Activated CD4-positive, alpha-beta T cell treated with anti-CD3 and anti-CD28 coated beads, Interleukin-2, amount 50 U/mL, for 4 hours (primary cell): ENCODE measurements around the gene SP1.
"Not testable (repeated sequence)": the region's sequence is repeated elsewhere in the genome, so short reads cannot be mapped to it uniquely, and the experiment has no call there.

Source experiments
- DNase-seq, 2 experiments: peaks; one replicate each; pipeline ENCODE4 v3.0.0-alpha.2; 2020

The SP1 gene

DNA sequence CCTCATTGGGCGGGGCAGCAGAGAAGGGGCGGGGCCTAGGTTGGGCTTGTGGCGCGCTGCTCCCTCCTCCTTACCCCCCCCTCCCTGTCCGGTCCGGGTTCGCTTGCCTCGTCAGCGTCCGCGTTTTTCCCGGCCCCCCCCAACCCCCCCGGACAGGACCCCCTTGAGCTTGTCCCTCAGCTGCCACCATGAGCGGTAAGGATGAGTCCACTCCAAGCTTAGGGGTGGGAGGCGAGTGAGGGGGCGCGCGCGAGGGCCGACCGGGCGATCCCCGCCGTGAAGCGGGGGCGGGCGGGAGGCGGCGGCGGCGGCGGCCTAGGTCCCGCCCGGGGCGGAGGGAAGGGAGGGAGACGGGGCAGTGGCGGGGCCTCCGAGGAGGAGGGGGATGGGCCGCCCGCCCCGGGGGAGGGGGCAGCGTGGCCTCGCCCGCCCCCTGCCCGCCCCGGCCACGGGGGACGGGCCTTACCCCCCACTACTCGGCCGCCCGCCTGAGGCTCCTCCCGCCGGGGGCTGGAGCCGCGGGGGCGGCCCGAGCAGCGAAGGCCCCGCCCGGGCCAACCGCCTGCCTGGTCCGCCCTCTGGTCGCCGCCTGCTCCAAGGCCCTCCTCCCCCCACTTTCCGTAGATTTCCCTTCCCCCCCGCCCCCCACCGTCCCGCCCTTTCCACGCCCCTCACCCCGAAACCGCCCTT lies at the start of gene SP1:
SP1 (plus strand) TSS at position 73 of the 690 bp plus-strand sequence; CDS start at position 189, 116 bp downstream.
- DNase-seq = peak; percentile 99 to 100

DNA sequence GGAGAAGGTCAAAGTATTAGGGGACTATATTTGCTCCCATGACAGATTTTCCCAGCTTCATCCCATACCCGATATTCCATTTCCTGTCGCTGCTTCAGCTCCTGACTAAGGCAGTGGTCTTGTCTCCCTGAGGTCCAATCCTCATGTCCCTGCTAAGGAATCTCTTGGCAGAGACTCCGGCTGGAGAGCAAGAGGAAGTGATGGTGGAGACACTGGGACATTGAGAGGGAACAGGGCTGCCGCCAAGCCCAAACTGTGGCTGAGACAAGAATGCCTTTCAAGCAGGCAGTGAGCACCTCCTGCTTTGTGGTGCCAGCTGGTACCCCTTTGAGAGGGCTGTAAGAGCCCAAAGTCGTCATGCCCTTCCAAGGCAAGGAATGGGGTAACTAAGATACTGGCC lies 49.3 kb upstream of the SP1 start:
- no peak for DNase-seq

- DNase-seq = not testable (repeated sequence)
These were observed 47.6 kb upstream of the SP1 start for GRCh38 chr12:53332339-53332738.

- no peak for DNase-seq
These were observed 47.2 kb upstream of the SP1 start for GRCh38 chr12:53332744-53333143.

DNA sequence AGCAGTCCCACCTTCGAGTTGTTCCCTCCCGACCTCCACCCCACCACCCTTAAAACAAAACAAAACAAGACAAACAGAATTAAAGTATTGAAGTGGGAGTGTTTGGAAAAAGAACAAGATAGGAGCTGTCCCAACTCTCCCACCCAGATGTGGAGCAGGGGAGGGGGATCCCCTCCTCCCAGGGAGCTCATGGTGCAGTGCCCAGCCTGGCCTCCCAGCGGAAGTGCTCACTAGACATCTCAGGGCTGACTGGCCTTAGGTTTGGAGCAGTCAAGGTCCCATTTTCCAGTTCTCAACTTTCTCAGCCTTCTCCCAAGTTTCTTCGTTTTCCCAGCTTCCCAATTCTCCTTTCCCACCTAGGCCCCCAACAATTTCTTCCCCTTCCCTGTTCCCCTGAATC lies 46.7 kb upstream of the SP1 start:
- DNase-seq = no peak

- DNase-seq = no peak
These were observed 46.1 kb upstream of the SP1 start for GRCh38 chr12:53333845-53334244.

GRCh38 chr12:53334822-53335221 lies 45.2 kb upstream of the SP1 start:
- DNase-seq = no peak

DNA sequence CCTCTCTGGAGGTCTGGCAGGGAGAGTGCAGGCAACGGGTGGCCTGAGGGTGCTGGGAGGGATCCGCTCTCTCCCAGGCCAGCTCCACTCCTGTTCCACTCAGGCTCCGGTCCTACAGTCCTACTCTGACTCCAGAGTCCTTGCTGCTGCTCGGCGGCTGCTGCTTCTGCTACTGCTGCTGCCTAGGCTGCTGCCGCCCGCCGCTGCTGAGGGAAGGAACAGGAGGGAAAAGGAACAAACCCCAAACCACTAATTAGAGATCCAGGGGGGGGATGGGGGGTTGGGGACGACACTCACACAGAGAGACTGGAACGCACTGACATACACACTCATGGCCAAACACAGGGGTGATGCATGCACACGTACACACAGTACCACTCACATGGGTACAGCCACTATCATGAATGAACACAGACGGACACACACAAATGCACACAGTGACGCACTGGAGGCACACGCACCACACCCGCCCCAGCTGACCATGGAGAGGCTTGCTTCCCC lies 43.7 kb upstream of the SP1 start, which contains the start of gene SP7:
SP7 (minus strand) TSS at position 174 of the 501 bp plus-strand sequence. CDS start 708 bp downstream, outside the sequence.
- DNase-seq = no peak

GRCh38 chr12:53338017-53338416 lies 42.0 kb upstream of the SP1 start:
- DNase-seq = no peak

GRCh38 chr12:53338916-53339315 lies 41.1 kb upstream of the SP1 start:
- no peak for DNase-seq

DNA sequence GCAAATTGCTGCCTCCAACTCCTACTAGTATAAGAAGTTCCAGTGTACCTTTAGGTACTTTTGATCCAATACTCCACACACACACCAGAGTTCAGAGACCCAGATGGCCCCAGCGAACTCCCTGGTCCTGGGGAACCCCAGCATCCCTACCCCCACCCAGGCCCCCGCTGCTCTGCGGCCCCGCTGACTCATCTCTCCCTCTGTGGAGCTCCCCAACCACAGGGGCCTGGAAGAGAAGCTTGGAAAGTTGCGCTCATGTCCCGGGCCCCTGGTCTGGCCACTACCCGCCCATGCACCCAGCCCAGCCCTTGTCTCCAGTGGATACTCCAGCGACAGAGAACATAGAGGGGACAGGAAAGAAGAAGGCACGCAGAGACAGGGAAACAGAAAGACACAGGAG lies 39.6 kb upstream of the SP1 start:
- no peak for DNase-seq

DNA sequence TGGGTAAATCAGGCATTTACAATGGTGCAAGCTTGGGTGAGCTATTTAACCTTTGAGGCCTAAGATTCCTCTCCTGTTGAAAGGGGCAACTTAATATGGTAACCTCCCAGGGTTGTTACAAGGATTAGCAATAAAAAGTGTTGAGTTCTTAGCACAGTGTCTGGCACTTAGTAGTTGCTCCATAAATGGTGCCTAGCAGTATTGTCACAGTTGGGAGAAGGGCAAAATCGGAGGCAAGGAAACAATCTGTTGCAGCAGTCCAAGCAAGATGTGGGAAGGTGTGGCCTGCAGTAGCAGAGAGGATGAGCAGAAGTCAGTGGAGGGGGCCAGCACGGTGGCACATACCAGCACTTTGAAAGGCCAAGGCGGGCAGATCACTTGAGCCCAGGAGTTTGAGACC lies 36.5 kb upstream of the SP1 start:
- no peak for DNase-seq

DNA sequence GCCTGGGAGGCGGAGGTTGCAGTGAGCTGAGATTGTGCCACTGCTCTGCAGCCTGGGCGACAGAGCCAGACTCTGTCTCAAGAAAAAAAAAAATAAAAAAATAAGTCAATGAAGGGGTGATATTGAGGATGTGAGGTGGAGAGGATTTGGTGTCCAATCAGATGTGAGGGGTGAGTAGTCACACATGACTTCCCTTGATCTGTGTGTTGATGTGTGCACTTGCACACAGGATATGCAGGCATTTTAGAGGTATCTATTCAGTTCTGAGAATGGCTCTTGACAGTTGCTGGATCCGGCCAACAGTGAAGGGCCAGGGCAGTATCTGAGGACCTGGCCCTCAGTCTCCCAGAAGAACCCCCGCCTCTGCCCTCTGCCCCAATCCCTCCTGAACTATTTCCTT lies 36.0 kb upstream of the SP1 start:
- no peak for DNase-seq

DNA sequence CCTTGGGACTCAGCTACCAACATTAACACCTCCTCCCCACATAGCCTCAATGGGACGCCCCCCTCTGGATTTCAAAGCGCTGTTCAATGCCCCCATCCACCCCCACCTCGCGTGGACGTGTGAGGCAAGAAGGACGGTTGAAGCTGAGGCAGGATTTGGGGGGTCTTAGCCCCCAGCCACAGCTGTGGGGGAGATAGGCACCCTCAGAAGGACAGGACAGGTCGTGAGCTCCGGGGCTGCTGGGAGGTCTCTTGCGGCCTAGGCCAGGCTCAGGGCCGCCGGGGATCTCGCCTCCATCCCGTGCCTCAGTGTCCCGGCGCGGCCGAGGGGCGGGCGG lies 35.5 kb upstream of the SP1 start:
- no peak for DNase-seq

GRCh38 chr12:53344824-53345485 lies 35.0 kb upstream of the SP1 start:
- peak; percentile 65 to 67 for DNase-seq

GRCh38 chr12:53345486-53346188 lies 34.3 kb upstream of the SP1 start:
- no peak for DNase-seq

- no peak for DNase-seq
These were observed 33.5 kb upstream of the SP1 start for GRCh38 chr12:53346491-53346890.

DNA sequence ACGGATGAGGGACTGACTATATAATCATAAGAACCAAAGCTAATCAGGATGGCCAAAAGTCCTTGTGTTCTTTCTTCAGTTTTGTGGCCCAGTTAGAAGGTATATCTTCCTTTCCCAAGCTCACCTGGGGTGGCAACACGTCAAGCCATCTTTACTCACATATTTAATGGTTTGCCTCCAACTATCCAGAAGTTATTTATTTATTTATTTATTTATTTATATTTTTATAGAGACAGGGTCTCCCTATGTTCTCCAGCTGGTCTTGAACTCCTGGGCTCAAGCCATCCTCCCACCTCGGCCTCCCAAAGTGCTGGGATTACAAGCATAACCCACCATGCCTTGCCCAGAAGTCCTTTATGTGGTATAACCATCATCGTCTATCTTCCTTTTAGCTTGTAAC lies 32.1 kb upstream of the SP1 start:
- DNase-seq = no peak

GRCh38 chr12:53352331-53353256 lies 27.4 kb upstream of the SP1 start:
- DNase-seq = peak; percentile 81

DNA sequence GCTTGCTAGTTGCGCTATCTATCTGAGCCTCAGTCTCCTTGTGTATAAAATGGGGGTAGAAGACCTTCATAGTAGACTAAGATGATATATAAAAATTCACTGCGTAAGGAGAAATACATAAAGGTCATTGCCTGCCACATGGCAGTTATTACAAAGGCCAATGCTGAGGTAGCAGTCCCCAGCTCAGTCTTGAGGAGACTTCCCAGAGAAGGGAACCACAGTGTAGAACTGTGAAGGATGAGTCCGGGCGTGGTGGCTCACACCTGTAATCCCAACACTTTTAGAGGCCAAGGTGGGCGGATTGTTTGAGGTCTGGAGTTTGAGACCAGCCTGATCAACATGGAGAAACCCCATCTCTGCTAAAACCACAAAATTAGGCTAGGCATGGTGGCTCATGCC lies 26.7 kb upstream of the SP1 start:
- DNase-seq = no peak

DNA sequence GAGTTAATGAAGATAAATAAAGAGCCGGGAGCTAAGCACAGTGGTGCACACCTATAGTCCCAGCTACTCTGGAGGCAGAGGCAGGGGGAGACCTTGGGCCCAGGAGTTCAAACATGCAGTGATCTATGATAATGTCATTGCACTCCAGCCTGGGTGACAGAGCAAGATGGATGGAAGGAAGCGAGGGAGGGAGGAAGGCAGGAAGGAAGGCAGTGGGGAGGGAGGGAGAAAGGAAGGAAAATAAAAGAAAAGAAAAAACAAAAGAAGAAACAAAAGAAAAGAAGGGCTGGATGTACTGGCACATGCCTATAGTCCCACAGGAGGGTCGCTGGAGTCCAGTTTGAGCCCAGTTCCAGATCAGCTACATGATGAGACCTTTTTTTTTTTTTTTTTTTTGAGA lies 24.9 kb upstream of the SP1 start:
- no peak for DNase-seq

- DNase-seq = no peak
These were observed 21.0 kb upstream of the SP1 start for GRCh38 chr12:53358836-53359419.
